HUES48 (cell line): ENCODE results near the gene LYPLA2.
A peak's percentile ranks its signal among the peaks of the same experiment; 100 is the strongest.

Experiments
- H3K27ac ChIP-seq: one replicate; pipeline ENCODE4 v1.7.0; 2013; ENCODE audit warnings: low read depth, low read length, inconsistent platforms
- H3K27me3 ChIP-seq: 2 replicates; pipeline ENCODE4 v1.6.1; 2013; ENCODE audit warnings: mild to moderate bottlenecking, low read length; ENCODE audit not compliant: control insufficient read depth, insufficient read depth
- H3K36me3 ChIP-seq: 2 replicates; pipeline ENCODE4 v1.6.1; 2013; ENCODE audit warnings: low read length; ENCODE audit not compliant: control insufficient read depth, insufficient read depth
- H3K4me1 ChIP-seq: 2 replicates; pipeline ENCODE4 v1.6.1; 2013; ENCODE audit warnings: mild to moderate bottlenecking, low read length; ENCODE audit not compliant: control insufficient read depth, insufficient read depth
- H3K4me3 ChIP-seq: 2 replicates; pipeline ENCODE4 v1.5.1; 2013; ENCODE audit warnings: mild to moderate bottlenecking, low read depth, low read length
- H3K9ac ChIP-seq: 2 replicates; pipeline ENCODE4 v1.6.1; 2013; ENCODE audit warnings: mild to moderate bottlenecking, low read depth, low read length, moderate library complexity
- H3K9me3 ChIP-seq: 2 replicates; pipeline ENCODE4 v1.6.1; 2013; ENCODE audit warnings: low read length; ENCODE audit not compliant: control insufficient read depth, insufficient read depth

The LYPLA2 gene

GRCh38 chr1:23790696-23791515 lies at the start of gene LYPLA2:
LYPLA2 (plus strand) TSS chr1:23791145; CDS start chr1:23792683, 1,538 bp downstream.
- Histone ChIP-seq H3K9me3 (no peaks in the 10 kb centered on the region), H3K36me3 (peaks cover 47% of the 10 kb centered on the region), H3K4me3 (peak within 1 kb of the TSS; percentile 85), H3K27ac (peak within 1 kb of the TSS; percentile 79), H3K4me1 (peaks cover 10% of the 10 kb centered on the region), H3K9ac (no peak within 1 kb of the TSS), H3K27me3 (no peaks in the 10 kb centered on the region)

- H3K27me3 ChIP-seq, result no peaks in the 10 kb centered on the region
- no peaks in the 10 kb centered on the region for H3K9me3 ChIP-seq
- H3K36me3 ChIP-seq, result peaks cover 7% of the 10 kb centered on the region
- H3K9ac ChIP-seq, result no peak overlapping the region
- H3K4me3 ChIP-seq, result no peak overlapping the region
- H3K27ac ChIP-seq, result no peak overlapping the region
- peaks cover 5% of the 10 kb centered on the region for H3K4me1 ChIP-seq
Observed at GRCh38 chr1:23741609-23742008, 49.3 kb upstream of the LYPLA2 start.

- Histone ChIP-seq H3K27ac (peak overlapping the region; percentile 89), H3K9me3 (no peaks in the 10 kb centered on the region), H3K36me3 (peaks cover 17% of the 10 kb centered on the region), H3K4me1 (peaks cover 5% of the 10 kb centered on the region), H3K27me3 (no peaks in the 10 kb centered on the region), H3K9ac (peak overlapping the region; percentile 89), H3K4me3 (peak overlapping the region; percentile 95)
Observed at GRCh38 chr1:23742670-23743286, 48.2 kb upstream of the LYPLA2 start.

- Histone ChIP-seq H3K4me3 (peak within 1 kb of the TSS; percentile 95), H3K36me3 (peaks cover 20% of the 10 kb centered on the region), H3K27me3 (no peaks in the 10 kb centered on the region), H3K27ac (peak within 1 kb of the TSS; percentile 89), H3K9me3 (no peaks in the 10 kb centered on the region), H3K4me1 (peaks cover 5% of the 10 kb centered on the region), H3K9ac (peak within 1 kb of the TSS; percentile 89)
Observed at GRCh38 chr1:23743287-23744152, 47.4 kb upstream of the LYPLA2 start, which contains the start of gene ELOA. ELOA (plus strand) TSS chr1:23743471; CDS start chr1:23743504, 33 bp downstream.

GRCh38 chr1:23745515-23745914 lies 45.4 kb upstream of the LYPLA2 start:
- no peak overlapping the region for H3K27ac ChIP-seq
- peaks cover 36% of the 10 kb centered on the region for H3K36me3 ChIP-seq

GRCh38 chr1:23748016-23748415 lies 42.9 kb upstream of the LYPLA2 start:
- no peak overlapping the region for H3K27ac ChIP-seq
- peaks cover 61% of the 10 kb centered on the region for H3K36me3 ChIP-seq
- no peaks in the 10 kb centered on the region for H3K27me3 ChIP-seq
- no peaks in the 10 kb centered on the region for H3K4me1 ChIP-seq
- H3K9me3 ChIP-seq, result no peaks in the 10 kb centered on the region
- no peak overlapping the region for H3K9ac ChIP-seq
- no peak overlapping the region for H3K4me3 ChIP-seq

More at GRCh38 chr1:23745515-23745914, 45.4 kb upstream of the LYPLA2 start:
- Histone ChIP-seq H3K4me1 (peaks cover 5% of the 10 kb centered on the region), H3K27me3 (no peaks in the 10 kb centered on the region), H3K9ac (no peak overlapping the region), H3K9me3 (no peaks in the 10 kb centered on the region), H3K4me3 (no peak overlapping the region)

GRCh38 chr1:23751050-23751814 lies 39.7 kb upstream of the LYPLA2 start:
- Histone ChIP-seq H3K27me3 (no peaks in the 10 kb centered on the region), H3K27ac (no peak overlapping the region), H3K9me3 (no peaks in the 10 kb centered on the region), H3K4me3 (no peak overlapping the region), H3K4me1 (no peaks in the 10 kb centered on the region), H3K9ac (no peak overlapping the region), H3K36me3 (peaks cover 89% of the 10 kb centered on the region)

- Histone ChIP-seq H3K4me1 (no peaks in the 10 kb centered on the region), H3K9me3 (no peaks in the 10 kb centered on the region), H3K36me3 (peaks cover 90% of the 10 kb centered on the region), H3K9ac (no peak overlapping the region), H3K27me3 (no peaks in the 10 kb centered on the region), H3K4me3 (no peak overlapping the region), H3K27ac (no peak overlapping the region)
Observed at GRCh38 chr1:23751815-23752200, 39.1 kb upstream of the LYPLA2 start.

- no peaks in the 10 kb centered on the region for H3K9me3 ChIP-seq
- H3K27me3 ChIP-seq, result no peaks in the 10 kb centered on the region
- H3K36me3 ChIP-seq, result peaks cover 92% of the 10 kb centered on the region
- no peak overlapping the region for H3K27ac ChIP-seq
- no peak overlapping the region for H3K4me3 ChIP-seq
- H3K9ac ChIP-seq, result no peak overlapping the region
- no peaks in the 10 kb centered on the region for H3K4me1 ChIP-seq
Observed at GRCh38 chr1:23752909-23753308, 38.0 kb upstream of the LYPLA2 start.

GRCh38 chr1:23756676-23757075 lies 34.3 kb upstream of the LYPLA2 start:
- H3K9me3 ChIP-seq, result no peaks in the 10 kb centered on the region
- H3K4me1 ChIP-seq, result no peaks in the 10 kb centered on the region
- no peaks in the 10 kb centered on the region for H3K27me3 ChIP-seq
- no peak overlapping the region for H3K9ac ChIP-seq
- H3K36me3 ChIP-seq, result peaks cover 97% of the 10 kb centered on the region
- no peak overlapping the region for H3K27ac ChIP-seq
- H3K4me3 ChIP-seq, result no peak overlapping the region
